B cell (primary cell): ENCODE data around the gene SLC32A1. TPM values are rescaled to one million over a fixed set of nuclear protein-coding genes. Genes with fewer than 3 reads are reported as not detected.

Experiments used
- ATAC-seq: fragments of 200-7000 bp; cut with Tn5 transposase; one replicate; pipeline ENCODE4 v1.10.0; 2021; ENCODE audit warnings: low read depth, mild to moderate bottlenecking, moderate number of reproducible peaks, moderate library complexity
- CTCF ChIA-PET: fragments of 350-600 bp; sonication (Branson Sonifier 250); formaldehyde crosslinking; loops from one replicate; lab custom pipeline; 2021; ENCODE audit warnings: antibody characterized with exemption, inconsistent platforms; lab: Charles Lee
- POLR2A ChIA-PET: fragments of 350-600 bp; sonication (Branson Sonifier 250); formaldehyde crosslinking; loops from one replicate; lab custom pipeline; 2021; ENCODE audit warnings: antibody characterized with exemption; lab: Charles Lee
- DNase-seq: peaks from one replicate; pipeline ENCODE4 v3.0.0; 2013
- H2AFZ ChIP-seq: 2 replicates; pipeline ENCODE4 v1.6.1; 2012; ENCODE audit warnings: mild to moderate bottlenecking, low read depth, low read length; ENCODE audit not compliant: insufficient read depth, poor library complexity, severe bottlenecking
- H3K27ac ChIP-seq, 2 donors: 1 replicate in 1 of 2; 2 replicates in 1 of 2; pipeline ENCODE4 v1.5.1; 2012 to 2013; ENCODE audit warnings: low read length in 2 of 2, mild to moderate bottlenecking in 2 of 2, moderate library complexity in 1 of 2
- H3K27me3 ChIP-seq, 4 experiments: fragments of 200-600 bp in 1 of 4; sonication (generic) in 1 of 4; replicated peaks in 1 of 4; 1 replicate in 2 of 4; 2 replicates in 2 of 4; pipeline versions ENCODE4 v1.6.1 to v1.7.0; 2013 to 2016; ENCODE audit warnings: low read length in 3 of 4, mild to moderate bottlenecking in 2 of 4, mixed read lengths in 1 of 4, moderate library complexity in 1 of 4; ENCODE audit not compliant: insufficient read depth in 4 of 4, control insufficient read depth in 3 of 4; ENCODE audit errors: control extremely low read depth in 1 of 4
- H3K36me3 ChIP-seq, 2 experiments: replicated peaks in 1 of 2; 1 replicate in 1 of 2; 2 replicates in 1 of 2; pipeline versions ENCODE4 v1.6.1 to v1.7.1; 2013; ENCODE audit warnings: low read length in 1 of 2; ENCODE audit not compliant: insufficient read depth in 2 of 2, control insufficient read depth in 1 of 2; ENCODE audit errors: control extremely low read depth in 1 of 2, extremely low read depth in 1 of 2
- H3K4me1 ChIP-seq, 2 donors: fragments of 200-600 bp in 1 of 2; sonication (generic) in 1 of 2; 1 replicate in 1 of 2; 2 replicates in 1 of 2; pipeline versions ENCODE4 v1.5.1 to v1.6.1; 2013 to 2017; ENCODE audit warnings: low read length in 2 of 2; ENCODE audit not compliant: control insufficient read depth in 2 of 2, insufficient read depth in 2 of 2
- H3K4me2 ChIP-seq: replicated peaks from 2 replicates; pipeline ENCODE3; 2012; ENCODE audit warnings: mild to moderate bottlenecking, low read depth, low read length; ENCODE audit not compliant: poor library complexity, severe bottlenecking
- H3K4me3 ChIP-seq, 5 experiments: fragments of 200-600 bp in 1 of 5; sonication (generic) in 1 of 5; 1 replicate in 3 of 5; 2 replicates in 2 of 5; pipeline versions ENCODE4 v1.5.1 to v1.7.0; 2011 to 2016; ENCODE audit warnings: low read length in 4 of 5, mild to moderate bottlenecking in 4 of 5, low read depth in 2 of 5, control low read depth in 1 of 5, moderate library complexity in 1 of 5; ENCODE audit not compliant: insufficient read depth in 1 of 5; ENCODE audit errors: control extremely low read depth in 1 of 5, extremely low read depth in 1 of 5
- H3K79me2 ChIP-seq: fragments of 200-600 bp; sonication (generic); one replicate; pipeline ENCODE4 v1.6.0; 2016; ENCODE audit warnings: low read length; ENCODE audit not compliant: control insufficient read depth, insufficient read depth
- H3K9ac ChIP-seq: fragments of 200-600 bp; sonication (generic); 2 replicates; pipeline ENCODE4 v1.6.1; 2017; ENCODE audit warnings: mild to moderate bottlenecking, low read length, moderate library complexity
- H3K9me3 ChIP-seq, 3 donors: one replicate each; pipeline versions ENCODE4 v1.6.1 to v1.7.1; 2013; ENCODE audit warnings: low read length in 2 of 3; ENCODE audit not compliant: control insufficient read depth in 2 of 3, insufficient read depth in 1 of 3; ENCODE audit errors: control extremely low read depth in 1 of 3
- H4K20me1 ChIP-seq: 2 replicates; pipeline ENCODE4 v1.6.0; 2012; ENCODE audit warnings: mild to moderate bottlenecking, low read length; ENCODE audit not compliant: insufficient read depth, control insufficient read depth, poor library complexity, severe bottlenecking
- H3K27ac Mint-ChIP-seq: one replicate; pipeline ENCODE4 v1.8.0; 2021; ENCODE audit warnings: mixed read lengths
- H3K27me3 Mint-ChIP-seq: one replicate; pipeline ENCODE4 v1.8.0; 2021; ENCODE audit warnings: mixed read lengths
- H3K4me1 Mint-ChIP-seq: one replicate; pipeline ENCODE4 v1.8.0; 2021; ENCODE audit warnings: mixed read lengths
- H3K4me3 Mint-ChIP-seq: one replicate; pipeline ENCODE4 v1.8.0; 2021; ENCODE audit warnings: mixed read lengths
- H3K9me3 Mint-ChIP-seq: one replicate; pipeline ENCODE4 v1.8.0; 2022; ENCODE audit warnings: mixed read lengths; ENCODE audit not compliant: insufficient read depth
- EZH2 ChIP-seq: IDR thresholded peaks from 2 replicates; pipeline ENCODE4 v1.6.1; 2012; ENCODE audit warnings: borderline replicate concordance, low read depth, mild to moderate bottlenecking, moderate library complexity, low read length; ENCODE audit not compliant: insufficient read depth, poor library complexity, severe bottlenecking
- WGBS: methylation state at CpG from one replicate; pipeline ENCODE4 v1.1.5; 2013; ENCODE audit warnings: missing lambda C conversion rate; ENCODE audit not compliant: insufficient coverage; 5-methylcytosine and 5-hydroxymethylcytosine counted together
- intact Hi-C: fragments of 100-400 bp; cut with micrococcal nuclease; formaldehyde crosslinking; loops from one replicate; pipeline ENCODE4 v1.10.0; 2022
- polyA plus RNA-seq: library from polyadenylated mRNA; depleted of rRNA; stranded (reverse); fragments of >200 nt; gene quantifications from 2 replicates; pipeline ENCODE4 v1.2.3, GENCODE V29; 2012
- total RNA-seq, 2 donors: library from RNA; stranded (reverse); fragments of 120-200 nt in 1 of 2; gene quantifications; 1 replicate in 1 of 2; 2 replicates in 1 of 2; pipeline versions ENCODE4 v1.2.3 to v1.2.4, GENCODE V29; 2013 to 2022
- TF ChIP-seq, protein P1 (sequence below): fragments of 200-600 bp; IDR thresholded peaks from one replicate; pipeline ENCODE4 v1.8.0; 2022; ENCODE audit warnings: antibody characterized with exemption, mild to moderate bottlenecking

Gene SLC32A1
- total and polyA plus RNA-seq, 2 donors (not counting 1 experiment from before 2014, with no cell fraction given) = not detected

DNA sequence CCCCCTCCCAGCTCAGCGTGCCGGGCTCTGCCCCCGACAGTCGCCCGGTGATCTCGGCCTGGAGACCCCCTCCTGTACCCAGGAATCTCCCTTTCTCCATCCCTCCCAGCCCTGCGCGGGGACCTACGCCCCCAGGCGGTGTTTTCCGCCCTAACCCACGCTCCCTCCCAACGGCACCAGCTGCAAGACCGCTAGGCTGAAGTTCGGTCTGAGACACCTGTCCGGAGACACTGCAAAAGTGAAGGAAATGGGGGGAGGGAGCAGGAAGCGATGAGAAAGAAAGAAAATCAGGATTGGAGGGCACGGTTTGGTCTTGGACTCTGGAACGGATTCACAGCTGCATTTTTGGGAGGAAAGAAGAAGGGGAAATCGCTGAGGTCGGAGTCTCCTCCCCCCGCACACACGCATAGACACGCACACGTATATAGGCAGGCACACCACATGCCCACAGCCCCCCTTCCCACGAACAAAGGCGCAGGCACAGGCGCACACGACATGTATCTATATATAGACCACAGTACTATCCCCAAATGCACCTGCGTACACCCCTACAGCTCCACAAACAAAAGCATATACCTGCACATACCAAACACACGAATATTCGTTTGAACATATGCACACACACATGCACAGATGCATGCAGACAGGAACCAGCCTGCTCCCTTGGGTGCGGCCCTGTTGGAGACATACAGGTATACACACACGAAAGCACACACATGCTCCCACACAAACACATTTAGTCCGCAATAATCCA is 1.0 kb downstream of the SLC32A1 start:
- H3K9me3 Mint-ChIP-seq = peaks cover 2% of the 10 kb centered on the region
- H3K79me2 ChIP-seq = no peaks in the 10 kb centered on the region
- no peak overlapping the region for H3K27ac ChIP-seq
- peak; percentile 60 for DNase-seq
- intact Hi-C loops = loop anchor here (5.0 kb wide), 1 partner anchor 237 kb away; the partner anchor contains the start of gene DHX35
- no peak for ATAC-seq
- peak overlapping the region; percentile 76 for H3K4me3 Mint-ChIP-seq
- peaks cover 0 to 98% (median 85%) of the 10 kb centered on the region in 4 experiments for H3K27me3 ChIP-seq
- H3K4me2 ChIP-seq = peak overlapping the region; percentile 71
- H3K9me3 ChIP-seq = peaks cover 0 to 70% (median 21%) of the 10 kb centered on the region in 3 donors
- H3K4me1 ChIP-seq = peaks cover 77 to 78% of the 10 kb centered on the region in 2 donors
- TF ChIP-seq, protein P1, sequence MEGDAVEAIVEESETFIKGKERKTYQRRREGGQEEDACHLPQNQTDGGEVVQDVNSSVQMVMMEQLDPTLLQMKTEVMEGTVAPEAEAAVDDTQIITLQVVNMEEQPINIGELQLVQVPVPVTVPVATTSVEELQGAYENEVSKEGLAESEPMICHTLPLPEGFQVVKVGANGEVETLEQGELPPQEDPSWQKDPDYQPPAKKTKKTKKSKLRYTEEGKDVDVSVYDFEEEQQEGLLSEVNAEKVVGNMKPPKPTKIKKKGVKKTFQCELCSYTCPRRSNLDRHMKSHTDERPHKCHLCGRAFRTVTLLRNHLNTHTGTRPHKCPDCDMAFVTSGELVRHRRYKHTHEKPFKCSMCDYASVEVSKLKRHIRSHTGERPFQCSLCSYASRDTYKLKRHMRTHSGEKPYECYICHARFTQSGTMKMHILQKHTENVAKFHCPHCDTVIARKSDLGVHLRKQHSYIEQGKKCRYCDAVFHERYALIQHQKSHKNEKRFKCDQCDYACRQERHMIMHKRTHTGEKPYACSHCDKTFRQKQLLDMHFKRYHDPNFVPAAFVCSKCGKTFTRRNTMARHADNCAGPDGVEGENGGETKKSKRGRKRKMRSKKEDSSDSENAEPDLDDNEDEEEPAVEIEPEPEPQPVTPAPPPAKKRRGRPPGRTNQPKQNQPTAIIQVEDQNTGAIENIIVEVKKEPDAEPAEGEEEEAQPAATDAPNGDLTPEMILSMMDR = no peak
- TF ChIP-seq EZH2 = no peak
- no peaks in the 10 kb centered on the region for H3K36me3 ChIP-seq
- 7% methylated on average over 19 of the region's 35 CpGs for WGBS
- H3K4me3 ChIP-seq = peak overlapping the region in 1 of 5 experiments; percentile 23
- ChIA-PET CTCF (interaction anchor here (0.5 to 3.3 kb wide), 8 partner anchors 26 to 237 kb away, joined by 3 to 27 read pairs (median 4); partner anchors contain the start of gene DHX35), POLR2A (interaction anchor here (0.6 to 1.2 kb wide), 2 partner anchors 117 to 237 kb away, joined by 3 to 5 read pairs; partner anchors contain the start of gene DHX35)
- peaks cover 64% of the 10 kb centered on the region for H3K4me1 Mint-ChIP-seq
- peak overlapping the region; percentile 80 for H3K27ac Mint-ChIP-seq
- H4K20me1 ChIP-seq = no peaks in the 10 kb centered on the region
- H3K9ac ChIP-seq = no peak overlapping the region
- H3K27me3 Mint-ChIP-seq = peaks cover 84% of the 10 kb centered on the region
- no peak overlapping the region for H2AFZ ChIP-seq
